DMS 273 treated with DMSO at 0.1 percent for 48 hours (cell line): Measurements from ENCODE around the gene EPN2.

Experiments
- DNase-seq: peaks from one replicate; lab custom pipeline; 2025; lab: John Stamatoyannopoulos, UW

EPN2 gene

GRCh38 chr17:19239544-19239943 lies 2.4 kb downstream of the EPN2 start:
- DNase-seq, result no peak

- DNase-seq, result no peak
Observed at GRCh38 chr17:19242323-19242722, 5.2 kb downstream of the EPN2 start.

- DNase-seq, result no peak
Observed at GRCh38 chr17:19242926-19243325, 5.8 kb downstream of the EPN2 start.

GRCh38 chr17:19243838-19244237 lies 6.7 kb downstream of the EPN2 start:
- DNase-seq, result no peak

- no peak for DNase-seq
Observed at GRCh38 chr17:19244357-19244756, 7.2 kb downstream of the EPN2 start.

GRCh38 chr17:19244781-19245180 lies 7.6 kb downstream of the EPN2 start:
- no peak for DNase-seq

GRCh38 chr17:19247473-19247872 lies 10.3 kb downstream of the EPN2 start:
- peak; percentile 57 for DNase-seq

- no peak for DNase-seq
Observed at GRCh38 chr17:19248151-19248927, 11.2 kb downstream of the EPN2 start.

GRCh38 chr17:19248928-19249574 lies 11.9 kb downstream of the EPN2 start:
- no peak for DNase-seq

GRCh38 chr17:19249681-19250080 lies 12.5 kb downstream of the EPN2 start:
- no peak for DNase-seq

GRCh38 chr17:19250421-19251173 lies 13.4 kb downstream of the EPN2 start:
- peak; percentile 41 for DNase-seq

- no peak for DNase-seq
Observed at GRCh38 chr17:19253112-19253511, 15.9 kb downstream of the EPN2 start.

- no peak for DNase-seq
Observed at GRCh38 chr17:19254651-19255050, 17.5 kb downstream of the EPN2 start.

GRCh38 chr17:19255279-19255678 lies 18.1 kb downstream of the EPN2 start:
- DNase-seq, result no peak

GRCh38 chr17:19258371-19258770 lies 21.2 kb downstream of the EPN2 start:
- no peak for DNase-seq

GRCh38 chr17:19260958-19261357 lies 23.8 kb downstream of the EPN2 start:
- no peak for DNase-seq

- no peak for DNase-seq
Observed at GRCh38 chr17:19261426-19261825, 24.3 kb downstream of the EPN2 start.

- DNase-seq, result no peak
Observed at GRCh38 chr17:19262650-19263631, 25.8 kb downstream of the EPN2 start.

- no peak for DNase-seq
Observed at GRCh38 chr17:19263641-19264051, 26.5 kb downstream of the EPN2 start.

- no peak for DNase-seq
Observed at GRCh38 chr17:19264268-19264667, 27.1 kb downstream of the EPN2 start.

- no peak for DNase-seq
Observed at GRCh38 chr17:19264681-19265080, 27.5 kb downstream of the EPN2 start.

GRCh38 chr17:19265755-19266154 lies 28.6 kb downstream of the EPN2 start:
- no peak for DNase-seq
